ENCODE results near the gene ILF3. TPM values are rescaled to one million over a fixed set of nuclear protein-coding genes. Genes with fewer than 3 reads are reported as not detected.

The ILF3 gene
- total and polyA plus RNA-seq, 2 of the 13 experiments (the other 11 are each of a cell fraction or from before 2014, with no cell fraction given): 120 to 173 TPM

DNA sequence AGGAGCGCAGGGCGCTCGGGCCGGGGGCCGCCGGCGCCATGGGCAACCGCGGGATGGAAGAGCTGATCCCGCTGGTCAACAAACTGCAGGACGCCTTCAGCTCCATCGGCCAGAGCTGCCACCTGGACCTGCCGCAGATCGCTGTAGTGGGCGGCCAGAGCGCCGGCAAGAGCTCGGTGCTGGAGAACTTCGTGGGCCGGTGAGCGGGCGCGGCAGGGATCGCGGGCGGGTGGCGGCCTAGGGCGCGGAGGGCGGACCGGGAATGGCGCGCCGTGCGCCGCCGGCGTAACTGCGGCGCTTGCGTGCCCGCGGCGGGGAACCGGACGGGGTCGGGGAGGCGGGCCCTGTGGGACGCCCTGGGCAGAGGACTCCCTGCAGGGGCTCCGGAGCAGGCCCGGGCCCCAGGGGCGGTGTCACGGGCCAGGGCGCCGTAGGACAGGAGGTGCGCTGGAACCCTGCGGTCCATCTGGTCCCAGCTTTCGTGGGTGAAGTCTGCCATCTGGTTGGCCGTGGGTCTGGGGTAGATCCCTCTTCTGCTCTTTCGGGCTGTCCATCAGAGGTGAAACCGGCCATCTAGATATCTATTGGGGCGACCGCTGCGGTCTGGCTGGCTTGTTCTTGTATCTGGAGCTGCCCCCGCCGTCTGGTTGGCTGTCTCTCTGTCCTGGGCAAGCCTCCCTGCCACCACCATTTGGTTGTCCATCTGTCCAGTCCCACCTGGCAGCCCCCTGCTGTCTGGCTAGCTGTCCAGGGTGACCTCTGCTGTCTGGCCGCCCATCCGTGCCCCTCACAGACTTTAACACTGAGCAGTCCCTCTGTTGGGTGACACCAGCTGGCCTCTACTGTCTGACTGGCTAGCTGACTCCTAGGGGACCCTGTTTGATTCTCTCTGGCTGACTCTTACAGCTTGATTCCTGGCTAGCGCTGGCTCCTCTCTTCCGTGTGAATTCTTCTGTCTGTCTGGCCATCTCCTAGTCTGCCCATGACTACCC lies 64.4 kb downstream of the ILF3 start (continued):
- no peak for TF ChIP-seq POGZ (CRISPR knock-in tag; IDR thresholded peaks at IDR 0.05)
- no peak for TF ChIP-seq ZNF713 (CRISPR knock-in tag; IDR thresholded peaks at IDR 0.05)
- TF ChIP-seq KMT2B (CRISPR knock-in tag; IDR thresholded peaks at IDR 0.05): no peak
- no peak for TF ChIP-seq HNRNPK (IDR thresholded peaks at IDR 0.05; ENCODE audit: low read depth, low read length, poor library complexity, severe bottlenecking)
- TF ChIP-seq ZNF792 (CRISPR knock-in tag; IDR thresholded peaks at IDR 0.05): no peak
- TF ChIP-seq, protein P1, sequence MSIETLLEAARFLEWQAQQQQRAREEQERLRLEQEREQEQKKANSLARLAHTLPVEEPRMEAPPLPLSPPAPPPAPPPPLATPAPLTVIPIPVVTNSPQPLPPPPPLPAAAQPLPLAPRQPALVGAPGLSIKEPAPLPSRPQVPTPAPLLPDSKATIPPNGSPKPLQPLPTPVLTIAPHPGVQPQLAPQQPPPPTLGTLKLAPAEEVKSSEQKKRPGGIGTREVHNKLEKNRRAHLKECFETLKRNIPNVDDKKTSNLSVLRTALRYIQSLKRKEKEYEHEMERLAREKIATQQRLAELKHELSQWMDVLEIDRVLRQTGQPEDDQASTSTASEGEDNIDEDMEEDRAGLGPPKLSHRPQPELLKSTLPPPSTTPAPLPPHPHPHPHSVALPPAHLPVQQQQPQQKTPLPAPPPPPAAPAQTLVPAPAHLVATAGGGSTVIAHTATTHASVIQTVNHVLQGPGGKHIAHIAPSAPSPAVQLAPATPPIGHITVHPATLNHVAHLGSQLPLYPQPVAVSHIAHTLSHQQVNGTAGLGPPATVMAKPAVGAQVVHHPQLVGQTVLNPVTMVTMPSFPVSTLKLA (IDR thresholded peaks at IDR 0.05): no peak
- TF ChIP-seq MAF1 (CRISPR knock-in tag; IDR thresholded peaks at IDR 0.05; ENCODE audit: borderline replicate concordance): no peak
- TF ChIP-seq, protein P2, sequence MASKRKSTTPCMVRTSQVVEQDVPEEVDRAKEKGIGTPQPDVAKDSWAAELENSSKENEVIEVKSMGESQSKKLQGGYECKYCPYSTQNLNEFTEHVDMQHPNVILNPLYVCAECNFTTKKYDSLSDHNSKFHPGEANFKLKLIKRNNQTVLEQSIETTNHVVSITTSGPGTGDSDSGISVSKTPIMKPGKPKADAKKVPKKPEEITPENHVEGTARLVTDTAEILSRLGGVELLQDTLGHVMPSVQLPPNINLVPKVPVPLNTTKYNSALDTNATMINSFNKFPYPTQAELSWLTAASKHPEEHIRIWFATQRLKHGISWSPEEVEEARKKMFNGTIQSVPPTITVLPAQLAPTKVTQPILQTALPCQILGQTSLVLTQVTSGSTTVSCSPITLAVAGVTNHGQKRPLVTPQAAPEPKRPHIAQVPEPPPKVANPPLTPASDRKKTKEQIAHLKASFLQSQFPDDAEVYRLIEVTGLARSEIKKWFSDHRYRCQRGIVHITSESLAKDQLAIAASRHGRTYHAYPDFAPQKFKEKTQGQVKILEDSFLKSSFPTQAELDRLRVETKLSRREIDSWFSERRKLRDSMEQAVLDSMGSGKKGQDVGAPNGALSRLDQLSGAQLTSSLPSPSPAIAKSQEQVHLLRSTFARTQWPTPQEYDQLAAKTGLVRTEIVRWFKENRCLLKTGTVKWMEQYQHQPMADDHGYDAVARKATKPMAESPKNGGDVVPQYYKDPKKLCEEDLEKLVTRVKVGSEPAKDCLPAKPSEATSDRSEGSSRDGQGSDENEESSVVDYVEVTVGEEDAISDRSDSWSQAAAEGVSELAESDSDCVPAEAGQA (IDR thresholded peaks at IDR 0.05; ENCODE audit: low read depth): no peak
- TF ChIP-seq, protein P2 (CRISPR knock-in tag; IDR thresholded peaks at IDR 0.05; ENCODE audit: borderline replicate concordance): 0 out of 2 replicates have a peak, but pooled peaks have one; percentile 54
- no peak for TF ChIP-seq CREM (IDR thresholded peaks at IDR 0.05)
- no peak for TF ChIP-seq CREM (CRISPR knock-in tag; IDR thresholded peaks at IDR 0.05)
- no peak for TF ChIP-seq REL (CRISPR knock-in tag; conservative IDR thresholded peaks at IDR 0.05)
- no peak for TF ChIP-seq NBN (conservative IDR thresholded peaks at IDR 0.05)
- TF ChIP-seq, protein P3, sequence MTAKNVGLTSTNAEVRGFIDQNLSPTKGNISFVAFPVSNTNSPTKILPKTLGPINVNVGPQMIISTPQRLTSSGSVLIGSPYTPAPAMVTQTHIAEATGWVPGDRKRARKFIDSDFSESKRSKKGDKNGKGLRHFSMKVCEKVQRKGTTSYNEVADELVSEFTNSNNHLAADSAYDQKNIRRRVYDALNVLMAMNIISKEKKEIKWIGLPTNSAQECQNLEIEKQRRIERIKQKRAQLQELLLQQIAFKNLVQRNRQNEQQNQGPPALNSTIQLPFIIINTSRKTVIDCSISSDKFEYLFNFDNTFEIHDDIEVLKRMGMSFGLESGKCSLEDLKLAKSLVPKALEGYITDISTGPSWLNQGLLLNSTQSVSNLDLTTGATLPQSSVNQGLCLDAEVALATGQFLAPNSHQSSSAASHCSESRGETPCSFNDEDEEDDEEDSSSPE (CRISPR knock-in tag; IDR thresholded peaks at IDR 0.05): no peak
- TF ChIP-seq ZNF766 (CRISPR knock-in tag; IDR thresholded peaks at IDR 0.05; ENCODE audit: borderline replicate concordance): 0 out of 2 replicates have a peak, but pooled peaks have one; percentile 36
- TF ChIP-seq KAT7 (CRISPR knock-in tag; IDR thresholded peaks at IDR 0.05; ENCODE audit: borderline replicate concordance): peak; percentile 62; the same call in 1 of the 2 replicates
- TF ChIP-seq GTF3A (CRISPR knock-in tag; conservative IDR thresholded peaks at IDR 0.05): no peak; the same call in 1 of the 2 replicates
- TF ChIP-seq, protein P4, sequence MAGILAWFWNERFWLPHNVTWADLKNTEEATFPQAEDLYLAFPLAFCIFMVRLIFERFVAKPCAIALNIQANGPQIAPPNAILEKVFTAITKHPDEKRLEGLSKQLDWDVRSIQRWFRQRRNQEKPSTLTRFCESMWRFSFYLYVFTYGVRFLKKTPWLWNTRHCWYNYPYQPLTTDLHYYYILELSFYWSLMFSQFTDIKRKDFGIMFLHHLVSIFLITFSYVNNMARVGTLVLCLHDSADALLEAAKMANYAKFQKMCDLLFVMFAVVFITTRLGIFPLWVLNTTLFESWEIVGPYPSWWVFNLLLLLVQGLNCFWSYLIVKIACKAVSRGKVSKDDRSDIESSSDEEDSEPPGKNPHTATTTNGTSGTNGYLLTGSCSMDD (CRISPR knock-in tag; IDR thresholded peaks at IDR 0.05): no peak
- TF ChIP-seq ZNF180 (CRISPR knock-in tag; IDR thresholded peaks at IDR 0.05; ENCODE audit: borderline replicate concordance, low read depth): no peak
- no peak for TF ChIP-seq ADNP (CRISPR knock-in tag; IDR thresholded peaks at IDR 0.05)
- no peak for TF ChIP-seq ZNF605 (CRISPR knock-in tag; IDR thresholded peaks at IDR 0.05)

Measured in HepG2 (cell line).